GM19099 (cell line): ENCODE results near the gene POLR2H.

Experiments used
- POLR2A ChIP-seq: IDR thresholded peaks from 3 replicates; pipeline ENCODE4 v1.6.1; 2011; ENCODE audit warnings: low read depth; ENCODE audit not compliant: insufficient read length; ENCODE audit errors: extremely low read depth

Gene POLR2H

DNA sequence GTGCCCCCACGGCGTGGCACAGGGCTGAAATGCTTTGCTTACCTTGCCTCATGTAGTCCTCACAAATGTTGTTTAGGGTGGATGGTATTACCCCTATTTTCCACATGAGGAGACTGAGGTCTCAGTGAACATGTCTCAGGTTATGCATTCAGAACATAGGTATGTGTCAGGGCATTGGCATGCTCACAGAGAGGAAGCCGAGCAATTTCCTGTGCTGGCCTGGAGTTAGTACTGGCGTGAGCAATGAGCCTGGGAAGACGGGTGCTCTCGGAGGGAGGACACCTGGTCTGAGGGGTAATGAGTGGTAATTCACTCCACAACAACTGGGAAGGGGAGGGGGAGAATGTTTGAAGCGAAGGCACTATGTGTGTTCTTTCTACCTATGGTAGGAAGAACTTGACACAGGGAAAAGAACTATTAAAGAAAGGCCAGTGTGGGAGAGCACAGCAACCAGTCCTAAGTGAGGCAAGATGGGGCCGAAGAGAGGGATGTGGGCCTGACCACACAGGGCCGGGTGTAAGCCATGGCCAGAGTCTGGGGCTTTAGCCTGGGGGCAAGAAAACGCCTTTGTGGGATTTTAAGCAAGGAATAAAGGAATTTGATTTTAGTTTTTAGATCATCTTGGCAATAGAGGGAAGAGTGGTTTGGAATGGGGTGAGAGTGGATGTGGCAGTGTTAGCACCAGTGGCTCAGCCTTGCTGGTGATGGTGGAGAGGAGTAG is 29.0 kb upstream of the POLR2H start:
- TF ChIP-seq POLR2A: no peak

- TF ChIP-seq POLR2A: no peak
These were observed 28.3 kb upstream of the POLR2H start for GRCh38 chr3:184333190-184333589.

- TF ChIP-seq POLR2A: no peak
These were observed 27.8 kb upstream of the POLR2H start for GRCh38 chr3:184333700-184334099.

DNA sequence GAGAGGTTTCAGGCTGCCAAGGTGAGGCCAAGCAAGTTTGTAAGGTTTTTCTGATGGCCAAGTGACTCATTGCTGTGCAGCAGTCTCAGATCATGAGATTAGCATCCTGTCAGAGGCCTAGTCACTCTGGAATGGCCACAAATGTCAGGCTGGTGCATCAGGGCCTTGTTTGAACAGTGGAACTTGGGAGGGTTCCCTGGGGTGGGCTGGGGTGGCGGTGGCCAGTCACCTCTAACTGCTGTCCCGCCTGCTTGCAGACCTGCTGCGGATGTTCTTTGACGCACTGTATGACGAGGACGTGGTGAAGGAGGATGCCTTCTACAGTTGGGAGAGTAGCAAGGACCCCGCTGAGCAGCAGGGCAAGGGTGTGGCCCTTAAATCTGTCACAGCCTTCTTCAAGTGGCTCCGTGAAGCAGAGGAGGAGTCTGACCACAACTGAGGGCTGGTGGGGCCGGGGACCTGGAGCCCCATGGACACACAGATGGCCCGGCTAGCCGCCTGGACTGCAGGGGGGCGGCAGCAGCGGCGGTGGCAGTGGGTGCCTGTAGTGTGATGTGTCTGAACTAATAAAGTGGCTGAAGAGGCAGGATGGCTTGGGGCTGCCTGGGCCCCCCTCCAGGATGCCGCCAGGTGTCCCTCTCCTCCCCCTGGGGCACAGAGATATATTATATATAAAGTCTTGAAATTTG is 26.9 kb upstream of the POLR2H start:
- no peak for TF ChIP-seq POLR2A

GRCh38 chr3:184335291-184335660 is 26.2 kb upstream of the POLR2H start:
- TF ChIP-seq POLR2A: no peak

- no peak for TF ChIP-seq POLR2A
These were observed 25.6 kb upstream of the POLR2H start for GRCh38 chr3:184335661-184336546.

GRCh38 chr3:184336547-184337398 is 24.7 kb upstream of the POLR2H start:
- TF ChIP-seq POLR2A: no peak

DNA sequence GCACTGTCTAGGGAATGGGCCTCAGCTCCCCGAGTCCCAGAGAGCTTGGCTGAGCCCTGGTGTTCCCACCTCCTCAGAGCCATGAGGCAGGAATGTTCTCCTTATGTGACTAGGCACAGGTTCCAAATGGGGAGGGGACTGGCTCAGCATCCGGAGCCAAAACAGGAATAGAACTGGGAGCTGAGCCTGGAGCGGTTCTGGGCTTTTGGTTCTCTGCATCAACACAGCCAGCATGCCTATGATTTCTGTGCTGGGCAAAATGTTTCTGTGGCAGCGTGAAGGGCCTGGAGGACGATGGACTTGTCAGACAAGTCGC is 24.2 kb upstream of the POLR2H start, which contains the start of gene FAM131A:
Gene FAM131A (plus strand): TSS at position 202 of the 316 bp plus-strand sequence. CDS start 31 bp downstream, at position 233.
- TF ChIP-seq POLR2A: no peak

GRCh38 chr3:184337981-184338380 is 23.5 kb upstream of the POLR2H start:
- no peak for TF ChIP-seq POLR2A

- TF ChIP-seq POLR2A: no peak
These were observed 23.0 kb upstream of the POLR2H start for GRCh38 chr3:184338511-184338945.

DNA sequence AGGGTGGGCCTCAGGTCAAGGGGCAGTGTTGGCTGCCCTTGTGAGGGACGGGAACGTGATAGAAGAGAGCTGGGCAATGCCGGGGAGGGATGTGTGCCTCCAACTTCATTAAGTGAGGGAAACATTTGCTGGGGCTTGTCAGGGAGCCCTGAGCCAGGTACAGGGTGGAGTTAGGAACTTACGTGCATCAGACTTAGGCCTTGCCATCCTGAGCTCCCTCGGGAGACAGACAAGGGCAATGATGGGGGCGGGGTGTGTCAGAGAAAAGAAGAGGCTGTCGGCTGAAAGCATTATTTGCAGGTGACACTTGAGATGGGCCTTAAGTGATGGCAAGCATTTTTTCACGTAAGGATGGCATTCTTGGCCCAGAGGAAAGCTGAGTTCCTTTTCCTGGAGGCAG is 22.5 kb upstream of the POLR2H start:
- TF ChIP-seq POLR2A: no peak

DNA sequence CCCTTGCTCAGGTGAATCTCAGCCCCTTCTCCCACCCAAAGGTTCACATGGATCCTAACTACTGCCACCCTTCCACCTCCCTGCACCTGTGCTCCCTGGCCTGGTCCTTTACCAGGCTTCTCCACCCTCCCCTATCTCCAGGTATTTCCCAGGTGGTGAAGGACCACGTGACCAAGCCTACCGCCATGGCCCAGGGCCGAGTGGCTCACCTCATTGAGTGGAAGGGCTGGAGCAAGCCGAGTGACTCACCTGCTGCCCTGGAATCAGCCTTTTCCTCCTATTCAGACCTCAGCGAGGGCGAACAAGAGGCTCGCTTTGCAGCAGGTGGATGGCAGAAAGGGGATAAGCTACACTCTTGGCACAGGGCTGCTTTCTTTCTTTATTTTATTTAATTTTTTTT is 19.6 kb upstream of the POLR2H start:
- no peak for TF ChIP-seq POLR2A

- TF ChIP-seq POLR2A: no peak
These were observed 18.2 kb upstream of the POLR2H start for GRCh38 chr3:184343200-184343876.
